Activated naive CD8-positive, alpha-beta T cell treated with anti-CD3 and anti-CD28 coated beads, Interleukin-2, amount 10 ng/mL, durations not matched to agents 7 days and 5 days (primary cell): Measurements from ENCODE around the gene BORCS6. TPM values are rescaled to one million over a fixed set of nuclear protein-coding genes. Genes with fewer than 3 reads are reported as not detected.

Source experiments
- ATAC-seq: fragments of 150-1000 bp; cut with Tn5 transposase; one replicate; pipeline ENCODE4 v1.10.0; 2021; ENCODE audit warnings: low read depth, moderate library complexity
- POLR2A ChIA-PET: fragments of 350-600 bp; sonication (Branson Sonifier 250); formaldehyde crosslinking; loops from one replicate; lab custom pipeline; 2021; ENCODE audit warnings: antibody characterized with exemption; lab: Charles Lee
- DNase-seq: peaks from one replicate; pipeline ENCODE4 v3.0.0; 2021
- H3K27ac Mint-ChIP-seq: one replicate; pipeline ENCODE4 v1.8.0; 2022; ENCODE audit warnings: mild to moderate bottlenecking, mixed read lengths
- H3K27me3 Mint-ChIP-seq: one replicate; pipeline ENCODE4 v1.8.0; 2022; ENCODE audit warnings: mild to moderate bottlenecking, moderate library complexity, mixed read lengths
- H3K36me3 Mint-ChIP-seq: one replicate; pipeline ENCODE4 v1.8.0; 2021; ENCODE audit warnings: mild to moderate bottlenecking, mixed read lengths
- H3K4me1 Mint-ChIP-seq: one replicate; pipeline ENCODE4 v1.8.0; 2021; ENCODE audit warnings: mixed read lengths
- H3K4me3 Mint-ChIP-seq: one replicate; pipeline ENCODE4 v1.8.0; 2022; ENCODE audit warnings: mild to moderate bottlenecking, moderate library complexity, mixed read lengths
- H3K9me3 Mint-ChIP-seq: one replicate; pipeline ENCODE4 v1.8.0; 2021; ENCODE audit warnings: mixed read lengths
- total RNA-seq, 2 experiments: library from RNA; stranded (reverse); gene quantifications; one replicate each; pipeline ENCODE4 v1.2.3, GENCODE V29; 2021

Gene BORCS6
- 10 to 100 TPM; 15.7 to 16.5 TPM for total RNA-seq

GRCh38 chr17:8189711-8190477 is at the start of gene BORCS6:
Gene BORCS6 (minus strand): TSS chr17:8190180. CDS start chr17:8190140, 40 bp downstream.
- peak; percentile 90 for DNase-seq
- H3K27me3 Mint-ChIP-seq, result no peaks in the 10 kb centered on the region
- no peak within 1 kb of the TSS for H3K4me3 Mint-ChIP-seq
- ATAC-seq, result peak; percentile 66
- peak within 1 kb of the TSS; percentile 95 for H3K27ac Mint-ChIP-seq
- POLR2A ChIA-PET, result interaction anchor here (0.6 to 9.0 kb wide), 15 partner anchors 9 to 105 kb away, joined by 3 to 130 read pairs (median 13); partner anchors contain the start of genes AURKB, CTC1, HES7 and PFAS
- peaks cover 10% of the 10 kb centered on the region for H3K4me1 Mint-ChIP-seq
- no peaks in the 10 kb centered on the region for H3K36me3 Mint-ChIP-seq
- no peaks in the 10 kb centered on the region for H3K9me3 Mint-ChIP-seq

- no peak overlapping the region for H3K4me3 Mint-ChIP-seq
- DNase-seq (no peak), ATAC-seq (no peak)
- no peaks in the 10 kb centered on the region for H3K9me3 Mint-ChIP-seq
- H3K4me1 Mint-ChIP-seq, result peaks cover 5% of the 10 kb centered on the region
- no peak overlapping the region for H3K27ac Mint-ChIP-seq
- H3K36me3 Mint-ChIP-seq, result peaks cover 24% of the 10 kb centered on the region
- no peaks in the 10 kb centered on the region for H3K27me3 Mint-ChIP-seq
- POLR2A ChIA-PET, result interaction anchor here (0.7 to 2.6 kb wide), 4 partner anchors 9 to 64 kb away, joined by 3 to 7 read pairs (median 3); partner anchors contain the start of gene CTC1
Observed at GRCh38 chr17:8237886-8238285, 47.9 kb upstream of the BORCS6 start.

- POLR2A ChIA-PET, result interaction anchor here (0.8 to 2.6 kb wide), 2 partner anchors 11 to 64 kb away, joined by 3 to 7 read pairs; partner anchors contain the start of gene CTC1
- H3K27me3 Mint-ChIP-seq, result no peaks in the 10 kb centered on the region
- H3K4me3 Mint-ChIP-seq, result no peak overlapping the region
- H3K4me1 Mint-ChIP-seq, result peaks cover 5% of the 10 kb centered on the region
- ATAC-seq (no peak), DNase-seq (no peak)
- H3K27ac Mint-ChIP-seq, result no peak overlapping the region
- no peaks in the 10 kb centered on the region for H3K9me3 Mint-ChIP-seq
- H3K36me3 Mint-ChIP-seq, result peaks cover 26% of the 10 kb centered on the region
Observed at GRCh38 chr17:8237175-8237574, 47.2 kb upstream of the BORCS6 start.

- peaks cover 5% of the 10 kb centered on the region for H3K4me1 Mint-ChIP-seq
- peaks cover 33% of the 10 kb centered on the region for H3K36me3 Mint-ChIP-seq
- POLR2A ChIA-PET, result interaction anchor here (0.7 to 1.6 kb wide), 3 partner anchors 10 to 12 kb away, joined by 3 to 11 read pairs (median 4); partner anchors contain the start of gene CTC1
- no peaks in the 10 kb centered on the region for H3K27me3 Mint-ChIP-seq
- H3K4me3 Mint-ChIP-seq, result no peak overlapping the region
- no peaks in the 10 kb centered on the region for H3K9me3 Mint-ChIP-seq
- DNase-seq (no peak), ATAC-seq (no peak)
- no peak overlapping the region for H3K27ac Mint-ChIP-seq
Observed at GRCh38 chr17:8235676-8236075, 45.7 kb upstream of the BORCS6 start.

- Mint-ChIP-seq H3K27ac (no peak overlapping the region), H3K9me3 (no peaks in the 10 kb centered on the region), H3K36me3 (peaks cover 37% of the 10 kb centered on the region), H3K27me3 (no peaks in the 10 kb centered on the region), H3K4me1 (peaks cover 5% of the 10 kb centered on the region), H3K4me3 (no peak overlapping the region)
- DNase-seq, result no peak
- ATAC-seq, result no peak
- POLR2A ChIA-PET, result interaction anchor here (0.5 to 1.6 kb wide), 2 partner anchors 13 to 59 kb away, joined by 3 to 11 read pairs; partner anchors contain the start of gene CTC1
Observed at GRCh38 chr17:8234361-8235270, 44.6 kb upstream of the BORCS6 start.

- Mint-ChIP-seq H3K36me3 (peaks cover 41% of the 10 kb centered on the region), H3K4me1 (peaks cover 7% of the 10 kb centered on the region), H3K4me3 (no peak overlapping the region), H3K27ac (no peak overlapping the region), H3K27me3 (no peaks in the 10 kb centered on the region), H3K9me3 (no peaks in the 10 kb centered on the region)
- POLR2A ChIA-PET, result interaction anchor here (0.8 to 0.9 kb wide), 2 partner anchors 8 to 15 kb away, joined by 3 to 4 read pairs; no protein-coding TSS in a partner anchor
- ATAC-seq, result no peak
- no peak for DNase-seq
Observed at GRCh38 chr17:8231701-8232100, 41.7 kb upstream of the BORCS6 start.

GRCh38 chr17:8227238-8227581 is 37.2 kb upstream of the BORCS6 start:
- H3K36me3 Mint-ChIP-seq, result peaks cover 28% of the 10 kb centered on the region
- ATAC-seq, result no peak
- peaks cover 37% of the 10 kb centered on the region for H3K4me1 Mint-ChIP-seq
- H3K9me3 Mint-ChIP-seq, result no peaks in the 10 kb centered on the region
- H3K27me3 Mint-ChIP-seq, result peaks cover 2% of the 10 kb centered on the region
- POLR2A ChIA-PET, result interaction anchor here (0.8 to 7.9 kb wide), 8 partner anchors 13 to 108 kb away, joined by 3 to 149 read pairs (median 4); partner anchors contain the start of genes AURKB, BORCS6, CTC1 and PFAS
- DNase-seq, result no peak
- peak overlapping the region; percentile 51 for H3K27ac Mint-ChIP-seq
- H3K4me3 Mint-ChIP-seq, result peak overlapping the region; percentile 39

- Mint-ChIP-seq H3K27ac (peak overlapping the region; percentile 51), H3K4me1 (peaks cover 40% of the 10 kb centered on the region), H3K4me3 (peak overlapping the region; percentile 39), H3K36me3 (peaks cover 25% of the 10 kb centered on the region), H3K27me3 (peaks cover 2% of the 10 kb centered on the region), H3K9me3 (no peaks in the 10 kb centered on the region)
- ATAC-seq (no peak), DNase-seq (no peak)
- POLR2A ChIA-PET, result interaction anchor here (0.5 to 7.9 kb wide), 10 partner anchors 14 to 664 kb away, joined by 3 to 149 read pairs (median 4); partner anchors contain the start of genes BORCS6, CTC1, PFAS and RANGRF
Observed at GRCh38 chr17:8226536-8227237, 36.7 kb upstream of the BORCS6 start.

GRCh38 chr17:8225813-8226535 is 36.0 kb upstream of the BORCS6 start:
- peaks cover 2% of the 10 kb centered on the region for H3K27me3 Mint-ChIP-seq
- H3K36me3 Mint-ChIP-seq, result peaks cover 23% of the 10 kb centered on the region
- ATAC-seq, result no peak

GRCh38 chr17:8224891-8225812 is 35.2 kb upstream of the BORCS6 start:
- Mint-ChIP-seq H3K9me3 (no peaks in the 10 kb centered on the region), H3K36me3 (peaks cover 23% of the 10 kb centered on the region), H3K4me1 (peaks cover 48% of the 10 kb centered on the region), H3K27me3 (peaks cover 2% of the 10 kb centered on the region), H3K27ac (peak overlapping the region; percentile 43), H3K4me3 (peak overlapping the region; percentile 11)
- ATAC-seq, result no peak
- POLR2A ChIA-PET, result interaction anchor here (0.6 to 7.9 kb wide), 10 partner anchors 11 to 289 kb away, joined by 3 to 149 read pairs (median 7); partner anchors contain the start of genes AURKB, BORCS6, CTC1 and PFAS
- no peak for DNase-seq

More at GRCh38 chr17:8225813-8226535, 36.0 kb upstream of the BORCS6 start:
- DNase-seq, result no peak
- POLR2A ChIA-PET, result interaction anchor here (0.5 to 7.9 kb wide), 10 partner anchors 10 to 664 kb away, joined by 3 to 149 read pairs (median 4); partner anchors contain the start of genes BORCS6, CTC1, PFAS and RANGRF
- Mint-ChIP-seq H3K27ac (peak overlapping the region; percentile 51), H3K4me1 (peaks cover 44% of the 10 kb centered on the region), H3K4me3 (peak overlapping the region; percentile 39), H3K9me3 (no peaks in the 10 kb centered on the region)
